NCI-H510A (cell line): ENCODE data around the gene KCNH4.

Experiments used
- DNase-seq: peaks from one replicate; lab custom pipeline; 2025; lab: John Stamatoyannopoulos, UW

KCNH4 gene

DNA sequence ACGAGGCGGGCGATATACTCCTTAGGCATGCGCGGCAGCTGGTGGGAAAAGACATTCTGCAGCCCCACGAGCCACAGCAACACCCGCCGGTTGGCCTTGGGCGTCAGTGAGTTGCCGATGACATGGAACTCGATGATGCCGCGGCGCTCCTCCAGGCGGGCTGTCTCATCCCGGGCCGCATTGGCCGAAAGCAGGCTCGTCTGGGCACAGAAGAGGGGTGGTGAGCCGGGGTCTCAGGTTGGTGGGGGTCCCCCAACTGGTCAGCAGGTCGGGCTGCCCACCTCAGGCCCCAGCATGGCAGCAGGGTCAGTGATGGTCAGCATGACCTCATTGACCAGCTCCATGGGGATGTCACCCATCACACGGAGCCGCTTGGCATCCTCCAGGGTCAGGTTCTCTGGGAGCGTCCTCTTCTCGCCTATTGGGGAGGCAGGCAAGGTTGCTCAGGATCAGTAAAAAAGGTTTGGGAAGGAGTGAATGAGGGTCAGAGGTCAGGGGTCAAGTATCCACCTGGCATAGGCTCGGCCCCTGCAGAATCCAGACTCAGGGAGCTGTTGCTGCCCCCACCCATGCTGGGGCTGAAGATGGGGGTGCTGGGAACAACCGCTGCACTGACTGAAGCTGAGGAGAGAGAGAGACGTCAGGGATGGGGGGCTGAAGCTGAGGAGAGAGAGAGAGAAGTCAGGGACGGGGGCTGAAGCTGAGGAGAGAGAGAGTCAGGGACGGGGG is 63.4 kb downstream of the KCNH4 start:
- DNase-seq, result no peak

DNA sequence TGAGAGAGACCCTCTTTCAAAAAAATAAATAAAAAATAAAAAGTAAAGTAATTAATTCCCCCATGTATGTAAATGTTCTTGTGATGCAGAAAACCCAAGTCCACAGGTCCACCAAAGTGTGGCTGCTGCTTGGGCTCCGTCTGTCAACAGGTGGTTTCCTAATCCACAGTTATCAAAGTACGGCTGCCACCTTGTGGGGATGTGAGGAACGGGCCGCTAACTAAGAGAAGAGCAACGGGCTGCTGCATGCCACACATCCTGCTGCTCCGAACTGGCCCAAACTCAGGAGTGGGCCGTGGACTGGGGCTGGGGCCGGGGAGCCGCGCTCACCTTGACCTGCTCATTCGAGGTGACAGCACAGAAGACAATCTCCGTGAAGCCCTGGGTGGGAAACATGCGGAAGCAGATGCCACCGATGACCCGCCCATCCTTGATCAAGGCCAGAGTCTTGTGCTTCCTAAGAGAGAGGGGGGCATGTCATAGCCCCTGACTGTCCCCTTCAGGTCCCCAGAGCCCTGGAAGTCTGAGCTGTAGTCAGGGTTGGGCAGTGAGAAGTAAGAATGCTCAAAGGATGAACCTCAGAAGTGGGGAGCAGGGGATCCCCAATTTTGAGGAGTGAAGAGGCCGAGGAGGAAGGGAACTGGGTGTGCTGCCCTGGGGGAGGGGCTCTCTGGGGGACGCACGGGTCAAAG is 64.1 kb downstream of the KCNH4 start:
- DNase-seq, result peak; percentile 35

DNA sequence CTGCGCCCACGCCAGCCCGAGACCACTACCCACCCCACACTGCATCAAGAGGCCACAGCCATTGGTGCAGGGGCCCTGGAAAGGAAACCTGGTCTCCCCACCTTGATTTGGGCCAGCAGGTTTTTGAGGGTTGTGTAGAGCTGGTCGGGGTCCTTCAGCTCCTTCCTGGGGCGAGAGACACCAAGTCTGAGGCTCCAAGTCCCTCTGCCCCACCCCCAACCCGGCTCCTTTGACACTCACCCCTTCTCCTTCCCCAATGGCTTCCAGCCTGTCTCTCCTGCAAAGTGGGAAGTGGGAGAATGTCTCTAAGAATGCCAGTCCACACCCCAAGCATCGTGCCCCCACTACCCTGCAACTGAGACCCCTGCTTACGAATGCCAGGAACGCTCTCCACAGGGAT is 66.8 kb downstream of the KCNH4 start:
- DNase-seq, result no peak

DNA sequence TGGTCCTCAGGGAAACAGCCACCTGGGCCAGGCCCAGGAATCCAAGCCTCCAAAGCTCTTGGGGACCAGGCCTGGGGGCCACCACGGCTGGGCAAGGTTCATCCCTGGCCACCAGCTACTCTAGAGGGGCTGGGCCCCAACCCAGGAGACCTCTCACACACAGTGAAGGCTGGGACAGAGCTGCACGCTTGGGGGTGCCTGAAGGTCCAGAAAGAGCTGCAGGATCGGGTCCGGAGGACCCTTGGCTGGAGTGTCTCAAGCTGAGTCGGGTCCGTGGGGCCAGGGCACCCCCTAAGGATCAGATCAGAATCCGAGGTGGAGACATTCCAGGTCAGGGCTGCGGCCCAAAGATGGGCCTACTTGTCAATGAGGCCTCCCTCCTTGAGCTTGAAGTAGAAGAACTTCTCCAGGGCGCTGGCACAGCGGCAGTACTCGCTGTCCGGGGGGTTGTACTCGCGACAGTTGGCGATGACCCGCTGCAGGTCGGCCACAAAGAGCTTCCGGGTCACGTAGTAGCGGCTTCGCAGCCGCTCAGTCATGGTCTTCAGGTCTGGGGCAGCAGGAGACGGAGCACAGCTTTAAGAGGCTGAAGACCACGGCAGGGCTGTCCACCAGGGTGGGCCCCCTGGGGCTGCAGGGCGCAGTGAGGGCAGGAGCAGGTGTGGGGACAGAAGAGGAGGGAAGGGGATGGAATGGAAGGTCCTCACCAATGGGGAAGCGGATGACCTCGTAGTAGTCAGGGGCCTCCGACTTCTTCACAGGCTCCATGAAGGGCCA is 67.5 kb downstream of the KCNH4 start:
- no peak for DNase-seq

DNA sequence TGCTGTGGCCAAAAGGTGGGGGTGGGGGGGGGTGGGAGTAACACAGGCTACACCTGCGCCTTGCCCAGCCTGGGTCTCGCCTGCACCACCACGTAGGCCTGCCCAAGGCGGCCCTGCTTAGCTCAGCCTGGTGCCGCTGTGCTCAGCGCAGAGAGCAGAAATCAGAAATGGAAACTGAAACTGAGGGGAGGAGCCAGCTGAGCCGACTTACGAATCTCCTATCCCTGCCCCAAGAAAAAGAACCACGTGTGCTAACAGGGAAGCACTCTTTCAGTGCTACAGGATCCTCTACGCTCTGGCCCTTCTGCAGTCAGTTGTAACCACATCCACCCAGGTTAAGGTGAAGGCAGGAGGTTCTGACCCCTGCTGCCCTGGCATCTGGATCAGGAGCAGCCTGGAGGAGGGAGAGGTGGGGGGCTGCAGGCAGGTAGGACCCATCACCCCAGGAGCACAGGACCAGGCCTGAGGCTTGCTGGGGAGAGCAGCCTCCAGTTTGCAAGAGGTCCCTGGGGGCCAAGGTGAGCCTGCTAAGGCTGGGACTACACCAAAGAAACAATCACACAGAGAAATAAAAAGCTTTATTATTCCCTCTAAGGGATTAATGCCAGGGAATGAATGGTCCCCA is 68.3 kb downstream of the KCNH4 start, which contains the start of gene DHX58:
DHX58 (minus strand) TSS at position 163 of the 625 bp plus-strand sequence. CDS start 822 bp downstream, outside the sequence.
- DNase-seq, result peak; percentile 70

DNA sequence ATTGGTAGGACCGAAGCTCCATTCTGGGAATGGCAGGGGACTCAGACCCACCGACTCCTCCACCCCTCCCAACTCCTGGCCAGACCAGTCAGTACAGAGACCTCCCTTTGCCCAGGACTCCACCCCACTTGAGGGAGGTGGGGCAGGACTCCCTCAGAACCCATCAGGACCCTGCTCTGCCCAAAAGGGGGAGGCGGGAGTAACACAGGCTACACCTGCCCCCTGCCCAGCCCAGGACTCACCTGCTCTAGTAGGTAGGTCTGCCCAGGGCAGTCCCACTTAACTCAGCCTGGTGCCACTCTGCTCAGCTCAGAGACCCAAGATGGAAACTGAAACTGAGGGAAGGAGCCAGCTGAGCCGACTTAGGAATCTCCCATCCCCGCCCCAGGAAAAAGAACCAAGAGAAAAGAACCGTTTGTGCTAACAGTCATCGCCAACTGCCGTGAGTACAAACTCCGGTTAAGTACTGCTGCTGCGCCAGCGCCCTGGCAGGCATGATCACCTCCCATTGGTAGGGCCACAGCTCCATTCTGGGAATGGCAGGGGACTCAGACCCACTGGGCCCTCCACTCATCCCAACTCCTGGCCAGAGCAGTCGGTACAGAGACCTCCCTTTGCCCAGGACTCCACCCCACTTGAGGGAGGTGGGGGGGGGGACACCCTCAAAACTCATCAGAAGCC is 68.9 kb downstream of the KCNH4 start:
- DNase-seq, result no peak

DNA sequence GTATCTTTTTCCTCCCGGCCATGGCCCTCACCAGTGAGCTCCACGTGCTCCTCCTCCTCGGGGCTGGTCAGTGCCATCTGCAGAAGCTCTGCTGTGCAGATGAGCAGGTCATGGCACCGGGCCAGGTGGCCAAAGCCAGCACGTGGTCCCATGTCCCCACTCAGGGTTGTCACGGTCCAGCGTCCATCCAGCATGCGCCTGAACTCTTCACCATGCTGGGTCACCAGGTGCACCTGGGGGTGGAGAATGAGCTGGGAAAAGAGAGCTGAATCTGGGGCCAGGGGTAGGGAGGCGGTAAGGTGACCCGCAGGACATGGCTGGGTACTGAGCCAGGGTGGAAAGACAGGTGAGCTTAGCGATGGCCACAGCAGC is 69.7 kb downstream of the KCNH4 start:
- DNase-seq, result no peak

DNA sequence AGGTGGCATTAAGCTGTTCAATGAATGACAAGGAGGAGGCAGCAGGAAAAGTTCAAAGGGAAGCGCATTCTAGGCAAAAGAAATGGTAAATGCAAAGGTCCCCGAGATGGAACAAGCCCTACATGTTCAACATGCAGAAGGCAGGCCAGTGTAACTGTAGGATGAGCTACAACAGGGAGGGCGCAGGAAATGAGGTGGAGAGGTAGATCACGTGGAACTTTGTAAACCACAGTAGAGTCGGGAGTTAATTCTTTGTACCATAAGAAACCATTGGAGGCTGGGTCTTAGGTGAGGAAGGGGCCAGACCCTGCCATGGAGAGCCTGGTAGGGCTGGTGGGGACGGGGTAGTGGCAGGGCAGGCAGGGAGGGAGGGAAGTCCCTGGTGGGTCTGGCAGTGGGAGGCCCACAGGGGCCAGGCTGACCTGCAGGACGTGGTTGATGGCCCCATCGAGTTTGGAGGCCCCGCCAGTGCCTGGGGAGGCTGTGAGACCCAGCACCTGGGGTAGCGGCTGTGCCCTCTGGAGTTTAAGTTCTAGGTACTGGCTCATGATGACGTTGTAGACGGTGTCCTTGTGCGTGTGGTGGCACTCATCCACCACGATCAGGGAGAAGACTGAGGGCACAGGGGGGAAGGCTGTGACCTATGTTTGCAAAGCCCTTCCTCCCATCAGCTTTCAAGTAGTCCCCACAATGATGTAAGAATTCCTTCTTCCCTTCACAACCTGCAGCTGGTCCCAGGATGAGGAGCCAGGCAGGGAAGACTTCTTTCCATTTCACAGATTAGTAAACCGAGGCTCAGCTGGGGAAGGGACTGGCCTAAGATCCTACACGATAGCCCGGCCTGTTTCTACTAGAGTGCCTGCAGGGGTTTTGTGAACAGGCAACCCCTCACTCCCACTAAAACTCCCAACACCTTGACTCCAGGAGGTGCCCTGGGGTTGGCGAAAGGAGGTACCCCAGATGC is 70.4 kb downstream of the KCNH4 start:
- no peak for DNase-seq

DNA sequence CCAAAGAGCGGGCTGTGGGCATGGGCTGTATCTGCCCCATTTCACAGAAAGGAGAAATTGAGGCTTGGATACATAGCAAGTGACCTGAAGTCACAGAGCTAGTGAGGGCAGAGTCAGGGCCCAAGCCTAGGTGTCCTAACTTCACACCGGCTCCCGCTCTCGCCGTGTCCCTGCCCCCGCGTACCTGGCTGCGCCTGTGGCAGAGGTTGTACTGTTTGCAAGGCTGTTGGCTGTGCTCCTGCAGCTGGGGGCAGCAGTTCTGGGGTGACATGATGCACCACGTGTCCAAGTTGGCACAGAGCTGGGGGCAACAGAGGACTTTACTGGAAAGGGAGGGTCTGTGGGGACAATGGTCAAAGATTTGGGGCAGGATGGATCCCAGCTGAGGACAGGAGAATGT is 71.9 kb downstream of the KCNH4 start:
- no peak for DNase-seq

DNA sequence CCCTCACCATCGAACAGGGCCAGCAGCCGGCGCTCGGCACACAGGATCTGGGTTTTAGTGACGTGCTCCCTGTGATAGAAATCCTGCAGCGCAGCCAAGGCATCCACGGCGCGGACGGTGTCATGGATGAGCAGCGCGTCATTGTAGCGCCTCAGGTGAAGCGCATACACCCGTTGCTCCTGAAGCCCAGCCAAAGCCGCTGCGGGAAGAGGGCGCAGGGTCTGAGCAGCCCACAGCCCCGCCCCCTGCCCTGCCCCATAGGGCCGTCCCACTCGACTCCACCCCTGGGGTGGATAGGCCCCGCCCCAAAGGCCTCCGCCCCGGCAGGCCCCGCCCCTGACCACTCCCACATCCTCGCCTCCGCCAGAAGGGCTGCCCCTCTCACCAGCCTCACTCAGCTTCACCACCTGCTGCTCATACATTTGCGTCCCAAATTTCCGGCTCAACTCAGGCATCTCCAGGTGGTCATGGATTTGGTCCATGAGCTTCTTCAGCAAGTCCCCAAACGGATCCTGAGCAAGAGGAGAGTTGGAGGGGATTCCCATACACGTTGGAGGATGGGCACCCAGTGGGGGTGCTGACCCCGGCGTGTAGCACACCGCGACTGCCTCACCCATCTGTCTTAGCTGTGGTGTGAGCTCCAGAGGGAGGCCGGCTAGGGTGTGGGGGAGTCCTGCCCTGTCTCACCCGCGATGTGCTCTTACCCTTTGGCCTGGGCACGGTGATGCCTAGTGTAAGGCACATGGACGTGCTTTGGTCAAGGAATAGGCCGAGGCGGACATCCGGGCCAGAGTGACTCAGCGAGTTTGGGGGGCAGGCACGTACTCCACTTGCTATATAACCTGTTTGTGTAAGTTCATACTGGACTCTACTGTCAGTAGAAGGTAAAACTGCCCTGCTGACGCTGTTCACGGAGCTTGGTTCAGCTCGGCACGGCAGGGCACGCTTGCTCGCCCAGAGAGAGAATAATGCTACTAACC is 73.1 kb downstream of the KCNH4 start:
- DNase-seq, result peak; percentile 81

DNA sequence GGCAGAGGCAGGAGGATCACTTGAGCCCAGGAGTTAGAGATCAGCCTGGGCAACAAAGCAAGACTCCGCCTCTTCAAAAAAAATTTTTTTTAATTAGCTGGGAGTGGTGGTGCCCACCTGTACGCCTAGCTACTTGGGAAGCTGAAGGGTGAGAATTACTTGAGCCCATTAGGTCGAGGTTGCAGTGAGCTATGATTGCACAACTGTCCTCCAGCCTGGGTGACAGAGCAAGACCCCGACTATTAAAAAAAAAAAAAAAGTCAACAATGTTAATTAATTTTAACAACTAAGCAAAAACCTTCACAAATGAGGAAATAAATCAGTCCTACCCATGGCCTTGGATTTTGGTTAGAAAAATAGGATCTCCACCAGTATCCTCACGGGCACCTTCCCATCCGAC is 73.8 kb downstream of the KCNH4 start:
- DNase-seq, result no peak
